ENCODE results near the gene LRRN2.

The LRRN2 gene

DNA sequence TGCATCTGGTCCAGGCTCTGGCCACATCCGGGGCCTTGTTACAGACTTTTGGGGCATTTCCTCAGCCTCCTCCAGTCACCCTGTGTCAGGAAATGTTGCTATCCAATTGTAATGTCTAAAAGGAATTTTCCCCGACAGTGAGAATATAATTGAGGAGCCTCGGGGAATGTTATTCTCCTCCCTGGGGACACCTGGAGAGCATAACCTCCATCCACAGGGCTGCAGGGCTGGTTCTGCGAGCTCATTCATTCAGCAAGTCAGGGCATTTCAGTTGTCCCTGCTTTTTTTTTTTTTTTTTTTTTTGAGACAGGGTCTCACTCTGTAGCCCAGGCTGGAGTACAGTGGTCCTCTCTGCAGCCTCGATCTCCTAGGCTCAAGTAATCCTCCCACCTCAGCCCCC is 96.7 kb downstream of the LRRN2 start:
- Histone ChIP-seq H3K27ac (no peak overlapping the region), H3K9ac (no peak overlapping the region), H2AFZ (ENCODE audit: low read depth) (no peak overlapping the region), H3K27me3 (ENCODE audit: insufficient read depth, low read depth) (no peaks in the 10 kb centered on the region), H4K20me1 (ENCODE audit: insufficient read depth) (no peaks in the 10 kb centered on the region), H3K79me2 (ENCODE audit: insufficient read depth, low read depth) (no peaks in the 10 kb centered on the region), H3K4me3 (IDR thresholded peaks at IDR 0.05; ENCODE audit: insufficient read depth, low read depth, low read length) (no peak overlapping the region), H3K4me2 (no peak overlapping the region), H3K36me3 (ENCODE audit: insufficient read depth) (no peaks in the 10 kb centered on the region), H3K4me1 (ENCODE audit: low read depth, poor library complexity, severe bottlenecking) (no peaks in the 10 kb centered on the region)
- no peak for TF ChIP-seq CTCF (conservative IDR thresholded peaks at IDR 0.05; ENCODE audit: low read depth, low read length)

DNA sequence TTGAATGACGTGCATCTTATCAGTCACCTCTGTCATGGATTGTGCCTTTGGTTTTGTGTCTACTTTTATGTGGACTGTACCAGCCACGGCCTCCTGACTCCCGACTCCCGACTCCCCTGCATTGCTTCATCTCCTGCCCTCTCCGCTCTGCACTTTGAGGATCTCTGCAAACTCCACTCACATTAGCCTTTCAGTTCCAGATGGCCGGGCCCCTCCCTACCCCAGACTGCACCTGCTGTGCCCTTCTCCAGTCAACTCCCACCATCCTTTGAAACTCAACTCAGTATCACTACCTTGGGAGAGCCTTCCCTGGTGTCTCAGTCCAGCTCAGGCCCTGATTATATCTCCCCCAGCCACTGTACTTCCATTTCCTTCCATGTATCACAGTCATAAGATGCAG is 97.9 kb downstream of the LRRN2 start:
- H3K27ac ChIP-seq = no peak overlapping the region

DNA sequence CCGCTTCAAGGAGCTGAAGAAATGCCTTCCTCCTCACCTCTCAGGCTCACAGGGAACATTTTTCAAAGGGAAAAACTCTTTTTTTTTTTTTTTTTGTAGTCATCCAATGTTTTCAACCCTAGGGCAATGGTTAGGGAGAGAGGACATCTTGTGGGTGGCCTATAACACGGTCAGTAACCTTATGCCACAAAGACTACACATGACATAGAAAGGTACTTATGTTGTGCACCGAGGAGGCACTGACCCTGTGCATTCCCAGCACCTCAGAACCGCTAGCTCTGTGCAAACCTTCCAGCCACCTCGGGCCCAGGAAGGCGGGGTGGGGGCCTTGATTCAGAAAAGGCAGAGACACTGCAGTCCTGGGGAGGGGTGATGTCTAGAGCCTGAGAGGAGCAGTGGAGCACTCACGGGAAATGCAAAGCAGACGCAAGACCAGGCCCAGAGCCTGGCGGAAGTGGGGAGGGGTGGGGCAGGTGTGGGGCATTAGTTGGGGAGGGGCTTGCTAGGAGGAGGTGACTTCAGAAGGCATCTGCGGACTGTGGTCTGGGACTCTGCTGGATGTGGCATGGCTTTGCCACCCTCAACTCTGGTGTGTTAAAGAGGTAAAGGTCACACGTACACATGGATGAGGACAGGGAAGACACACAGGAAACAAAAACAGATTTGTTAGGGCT is 100.7 kb downstream of the LRRN2 start:
- Histone ChIP-seq H3K27ac (no peak overlapping the region), H3K36me3 (ENCODE audit: insufficient read depth) (no peaks in the 10 kb centered on the region), H2AFZ (ENCODE audit: low read depth) (no peak overlapping the region), H4K20me1 (ENCODE audit: insufficient read depth) (no peaks in the 10 kb centered on the region), H3K9ac (no peak overlapping the region), H3K4me2 (no peak overlapping the region), H3K79me2 (ENCODE audit: insufficient read depth, low read depth) (no peaks in the 10 kb centered on the region), H3K27me3 (ENCODE audit: insufficient read depth, low read depth) (no peaks in the 10 kb centered on the region), H3K4me3 (IDR thresholded peaks at IDR 0.05; ENCODE audit: insufficient read depth, low read depth, low read length) (no peak overlapping the region), H3K4me1 (ENCODE audit: low read depth, poor library complexity, severe bottlenecking) (peaks cover 5% of the 10 kb centered on the region)
- no peak for TF ChIP-seq CTCF (conservative IDR thresholded peaks at IDR 0.05; ENCODE audit: low read depth, low read length)

More for the DNA sequence above, 97.9 kb downstream of the LRRN2 start:
- Histone ChIP-seq H3K4me1 (ENCODE audit: low read depth, poor library complexity, severe bottlenecking) (no peaks in the 10 kb centered on the region), H2AFZ (ENCODE audit: low read depth) (no peak overlapping the region), H3K79me2 (ENCODE audit: insufficient read depth, low read depth) (no peaks in the 10 kb centered on the region), H3K36me3 (ENCODE audit: insufficient read depth) (no peaks in the 10 kb centered on the region), H3K4me2 (no peak overlapping the region), H3K9ac (no peak overlapping the region), H3K27me3 (ENCODE audit: insufficient read depth, low read depth) (no peaks in the 10 kb centered on the region), H3K4me3 (IDR thresholded peaks at IDR 0.05; ENCODE audit: insufficient read depth, low read depth, low read length) (no peak overlapping the region), H4K20me1 (ENCODE audit: insufficient read depth) (no peaks in the 10 kb centered on the region)
- no peak for TF ChIP-seq CTCF (conservative IDR thresholded peaks at IDR 0.05; ENCODE audit: low read depth, low read length)

- H3K27me3 ChIP-seq (ENCODE audit: insufficient read depth, low read depth) = no peaks in the 10 kb centered on the region
- H3K4me3 ChIP-seq (IDR thresholded peaks at IDR 0.05; ENCODE audit: insufficient read depth, low read depth, low read length) = no peak overlapping the region
- H3K36me3 ChIP-seq (ENCODE audit: insufficient read depth) = no peaks in the 10 kb centered on the region
- no peak for TF ChIP-seq CTCF (conservative IDR thresholded peaks at IDR 0.05; ENCODE audit: low read depth, low read length)
- H3K79me2 ChIP-seq (ENCODE audit: insufficient read depth, low read depth) = no peaks in the 10 kb centered on the region
- no peaks in the 10 kb centered on the region for H4K20me1 ChIP-seq (ENCODE audit: insufficient read depth)
- H3K4me2 ChIP-seq = no peak overlapping the region
- peaks cover 12% of the 10 kb centered on the region for H3K4me1 ChIP-seq (ENCODE audit: low read depth, poor library complexity, severe bottlenecking)
- no peak overlapping the region for H2AFZ ChIP-seq (ENCODE audit: low read depth)
- H3K27ac ChIP-seq = no peak overlapping the region
- H3K9ac ChIP-seq = no peak overlapping the region
These were observed 101.5 kb downstream of the LRRN2 start for GRCh38 chr1:204583909-204584632.
